Measurements from ENCODE around the gene CHURC1.
A peak's percentile ranks its signal among the peaks of the same experiment; 100 is the strongest.

The CHURC1 gene

GRCh38 chr14:64914237-64915028 lies at the start of gene CHURC1:
Gene CHURC1, plus strand, starts transcription at chr14:64914455. Its CDS starts 41 bp downstream, at chr14:64914496.
- DNase-seq (ENCODE audit: low read depth) = peak; percentile 98

- DNase-seq (ENCODE audit: low read depth) = no peak
These were observed 49.1 kb upstream of the CHURC1 start for GRCh38 chr14:64865109-64865508.

GRCh38 chr14:64865992-64866391 lies 48.3 kb upstream of the CHURC1 start:
- no peak for DNase-seq (ENCODE audit: low read depth)

GRCh38 chr14:64867182-64867581 lies 47.1 kb upstream of the CHURC1 start:
- no peak for DNase-seq (ENCODE audit: low read depth)

GRCh38 chr14:64868379-64868778 lies 45.9 kb upstream of the CHURC1 start:
- no peak for DNase-seq (ENCODE audit: low read depth)

GRCh38 chr14:64868841-64869240 lies 45.4 kb upstream of the CHURC1 start:
- DNase-seq (ENCODE audit: low read depth) = no peak

- no peak for DNase-seq (ENCODE audit: low read depth)
These were observed 44.1 kb upstream of the CHURC1 start for GRCh38 chr14:64870160-64870559.

GRCh38 chr14:64871344-64871743 lies 42.9 kb upstream of the CHURC1 start:
- DNase-seq (ENCODE audit: low read depth) = no peak

- no peak for DNase-seq (ENCODE audit: low read depth)
These were observed 40.6 kb upstream of the CHURC1 start for GRCh38 chr14:64873506-64874219.

- no peak for DNase-seq (ENCODE audit: low read depth)
These were observed 38.9 kb upstream of the CHURC1 start for GRCh38 chr14:64875350-64875749.

- DNase-seq (ENCODE audit: low read depth) = no peak
These were observed 36.4 kb upstream of the CHURC1 start for GRCh38 chr14:64877846-64878245.

GRCh38 chr14:64878837-64879634 lies 35.2 kb upstream of the CHURC1 start:
- DNase-seq (ENCODE audit: low read depth) = no peak

GRCh38 chr14:64879635-64880220 lies 34.5 kb upstream of the CHURC1 start, which contains the start of gene SPTB:
Gene SPTB, minus strand, starts transcription at chr14:64879907. Its CDS starts 56,813 bp downstream, at chr14:64823094.
- DNase-seq (ENCODE audit: low read depth) = peak; percentile 33

GRCh38 chr14:64880221-64881121 lies 33.8 kb upstream of the CHURC1 start:
- peak; percentile 17 for DNase-seq (ENCODE audit: low read depth)

- DNase-seq (ENCODE audit: low read depth) = no peak
These were observed 28.7 kb upstream of the CHURC1 start for GRCh38 chr14:64885559-64885958.

GRCh38 chr14:64889352-64889751 lies 24.9 kb upstream of the CHURC1 start:
- no peak for DNase-seq (ENCODE audit: low read depth)

- no peak for DNase-seq (ENCODE audit: low read depth)
These were observed 22.9 kb upstream of the CHURC1 start for GRCh38 chr14:64891173-64891838.

GRCh38 chr14:64891839-64892375 lies 22.3 kb upstream of the CHURC1 start:
- no peak for DNase-seq (ENCODE audit: low read depth)

GRCh38 chr14:64899958-64900357 lies 14.3 kb upstream of the CHURC1 start:
- no peak for DNase-seq (ENCODE audit: low read depth)

GRCh38 chr14:64906022-64906421 lies 8.2 kb upstream of the CHURC1 start:
- no peak for DNase-seq (ENCODE audit: low read depth)
